GM04504 (cell line): Measurements from ENCODE around the gene MGAT4C.
"Not testable (repeated sequence)": the region's sequence is repeated elsewhere in the genome, so short reads cannot be mapped to it uniquely, and the experiment has no call there.

Experiments
- DNase-seq: peaks from one replicate; pipeline ENCODE4 v3.0.0-alpha.2; 2012; ENCODE audit warnings: low read depth

The MGAT4C gene

GRCh38 chr12:86126900-86127299 is 129.3 kb downstream of the MGAT4C start:
- not testable (repeated sequence) for DNase-seq

GRCh38 chr12:86122846-86123468 is 133.2 kb downstream of the MGAT4C start:
- no peak for DNase-seq

GRCh38 chr12:86118161-86118560 is 138.0 kb downstream of the MGAT4C start:
- DNase-seq: no peak

- no peak for DNase-seq
Measured at GRCh38 chr12:86117711-86118110, 138.5 kb downstream of the MGAT4C start.

GRCh38 chr12:86104087-86104486 is 152.1 kb downstream of the MGAT4C start:
- DNase-seq: no peak

- DNase-seq: no peak
Measured at GRCh38 chr12:86097161-86097560, 159.0 kb downstream of the MGAT4C start.

- DNase-seq: no peak
Measured at GRCh38 chr12:86091681-86092080, 164.5 kb downstream of the MGAT4C start.

GRCh38 chr12:86081843-86082242 is 174.3 kb downstream of the MGAT4C start:
- DNase-seq: no peak

- not testable (repeated sequence) for DNase-seq
Measured at GRCh38 chr12:86059052-86059451, 197.1 kb downstream of the MGAT4C start.

- DNase-seq: no peak
Measured at GRCh38 chr12:86057092-86057845, 198.9 kb downstream of the MGAT4C start.

- no peak for DNase-seq
Measured at GRCh38 chr12:86052921-86053320, 203.3 kb downstream of the MGAT4C start.

GRCh38 chr12:86050010-86050409 is 206.2 kb downstream of the MGAT4C start:
- DNase-seq: no peak

GRCh38 chr12:86044396-86044795 is 211.8 kb downstream of the MGAT4C start:
- DNase-seq: no peak

- DNase-seq: no peak
Measured at GRCh38 chr12:86042062-86042461, 214.1 kb downstream of the MGAT4C start.

GRCh38 chr12:86018361-86018760 is 237.8 kb downstream of the MGAT4C start:
- no peak for DNase-seq

GRCh38 chr12:86015026-86015425 is 241.2 kb downstream of the MGAT4C start:
- no peak for DNase-seq

- DNase-seq: no peak
Measured at GRCh38 chr12:86006727-86007126, 249.5 kb downstream of the MGAT4C start.

GRCh38 chr12:85998074-85998473 is 258.1 kb downstream of the MGAT4C start:
- no peak for DNase-seq

GRCh38 chr12:85996280-85996679 is 259.9 kb downstream of the MGAT4C start:
- no peak for DNase-seq

GRCh38 chr12:85993746-85994145 is 262.4 kb downstream of the MGAT4C start:
- no peak for DNase-seq

- no peak for DNase-seq
Measured at GRCh38 chr12:85985996-85986395, 270.2 kb downstream of the MGAT4C start.

GRCh38 chr12:85983601-85984000 is 272.6 kb downstream of the MGAT4C start:
- DNase-seq: no peak

GRCh38 chr12:85979641-85980040 is 276.6 kb downstream of the MGAT4C start:
- DNase-seq: no peak

GRCh38 chr12:85975716-85976115 is 280.5 kb downstream of the MGAT4C start:
- DNase-seq: no peak
